ENCODE measurements around the gene HCFC1R1.

HCFC1R1 gene

DNA sequence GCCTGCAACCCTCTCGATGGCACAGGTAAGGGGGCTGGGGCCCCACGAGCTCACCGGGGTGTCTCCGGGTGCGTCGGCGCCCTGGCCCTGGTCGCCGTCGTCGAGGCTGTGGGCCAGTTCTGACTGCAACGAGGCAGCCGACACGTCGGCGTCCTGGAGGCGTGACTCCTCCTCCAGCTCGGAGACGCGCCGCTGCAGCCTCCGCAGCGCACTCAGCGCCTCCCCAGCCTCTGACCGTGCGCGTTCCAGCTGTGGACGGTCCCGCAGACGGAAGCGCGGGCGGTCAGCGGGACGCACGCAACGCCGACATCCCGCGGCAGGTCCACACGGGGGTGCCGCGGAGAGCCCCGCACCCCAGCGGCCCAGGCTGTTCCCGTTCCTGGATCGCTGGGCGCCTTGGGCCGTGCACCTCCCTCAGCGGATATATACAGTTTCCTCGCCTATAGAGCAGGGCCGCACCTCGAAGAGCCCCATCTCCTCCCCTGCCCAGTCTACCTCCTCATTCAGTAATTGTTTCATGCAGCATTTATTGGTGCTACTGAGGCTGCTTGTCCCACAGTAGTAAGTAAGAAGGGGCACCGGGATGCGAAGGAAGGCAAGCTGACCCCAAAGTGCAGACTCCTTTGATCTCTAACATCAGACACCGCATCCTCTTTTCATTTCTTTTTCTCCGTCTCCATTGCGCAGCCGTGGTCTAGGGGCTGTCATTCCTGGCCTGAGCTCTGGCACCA lies 5.9 kb upstream of the HCFC1R1 start:
- peak; percentile 60 for DNase-seq (ENCODE audit: low read depth)
- H3K4me3 ChIP-seq (ENCODE audit: low read length): no peak overlapping the region
- TF ChIP-seq, protein P1, sequence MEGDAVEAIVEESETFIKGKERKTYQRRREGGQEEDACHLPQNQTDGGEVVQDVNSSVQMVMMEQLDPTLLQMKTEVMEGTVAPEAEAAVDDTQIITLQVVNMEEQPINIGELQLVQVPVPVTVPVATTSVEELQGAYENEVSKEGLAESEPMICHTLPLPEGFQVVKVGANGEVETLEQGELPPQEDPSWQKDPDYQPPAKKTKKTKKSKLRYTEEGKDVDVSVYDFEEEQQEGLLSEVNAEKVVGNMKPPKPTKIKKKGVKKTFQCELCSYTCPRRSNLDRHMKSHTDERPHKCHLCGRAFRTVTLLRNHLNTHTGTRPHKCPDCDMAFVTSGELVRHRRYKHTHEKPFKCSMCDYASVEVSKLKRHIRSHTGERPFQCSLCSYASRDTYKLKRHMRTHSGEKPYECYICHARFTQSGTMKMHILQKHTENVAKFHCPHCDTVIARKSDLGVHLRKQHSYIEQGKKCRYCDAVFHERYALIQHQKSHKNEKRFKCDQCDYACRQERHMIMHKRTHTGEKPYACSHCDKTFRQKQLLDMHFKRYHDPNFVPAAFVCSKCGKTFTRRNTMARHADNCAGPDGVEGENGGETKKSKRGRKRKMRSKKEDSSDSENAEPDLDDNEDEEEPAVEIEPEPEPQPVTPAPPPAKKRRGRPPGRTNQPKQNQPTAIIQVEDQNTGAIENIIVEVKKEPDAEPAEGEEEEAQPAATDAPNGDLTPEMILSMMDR (IDR thresholded peaks at IDR 0.05; ENCODE audit: insufficient read depth, low read depth, low read length, missing control alignments): no peak

DNA sequence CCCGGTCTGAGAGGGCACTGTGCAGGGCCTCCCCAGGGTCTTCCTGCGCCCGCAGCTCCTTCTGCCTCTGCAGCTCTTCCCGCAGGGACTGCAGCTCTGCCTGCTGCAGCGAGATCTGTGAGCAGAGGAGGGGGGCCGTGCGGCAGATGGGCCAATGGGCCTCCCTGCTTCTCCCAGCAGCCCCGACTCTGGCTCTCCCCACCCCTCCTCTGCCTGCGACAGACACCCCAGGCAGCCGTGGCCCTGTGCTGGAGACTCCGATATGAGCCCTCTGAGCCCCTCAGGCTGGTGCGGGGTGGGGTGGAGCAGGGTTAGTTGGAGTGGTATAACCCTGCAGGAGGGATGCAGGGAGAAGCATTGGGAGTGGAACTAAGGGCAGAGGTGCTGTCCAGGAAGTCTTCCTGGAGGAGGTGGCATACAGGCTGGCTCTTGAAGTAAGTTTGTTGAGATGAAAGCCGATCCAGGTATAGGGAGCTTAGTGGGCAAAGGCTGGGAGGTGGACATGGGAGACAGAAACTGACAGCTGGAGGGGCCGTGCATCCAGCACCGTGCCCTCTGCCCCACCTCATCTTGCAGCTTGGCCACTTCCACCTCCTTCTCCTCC lies 5.1 kb upstream of the HCFC1R1 start:
- no peak overlapping the region for H3K4me3 ChIP-seq (ENCODE audit: low read length)
- no peak for DNase-seq (ENCODE audit: low read depth)
- TF ChIP-seq, protein P1 (IDR thresholded peaks at IDR 0.05; ENCODE audit: insufficient read depth, low read depth, low read length, missing control alignments): no peak

DNA sequence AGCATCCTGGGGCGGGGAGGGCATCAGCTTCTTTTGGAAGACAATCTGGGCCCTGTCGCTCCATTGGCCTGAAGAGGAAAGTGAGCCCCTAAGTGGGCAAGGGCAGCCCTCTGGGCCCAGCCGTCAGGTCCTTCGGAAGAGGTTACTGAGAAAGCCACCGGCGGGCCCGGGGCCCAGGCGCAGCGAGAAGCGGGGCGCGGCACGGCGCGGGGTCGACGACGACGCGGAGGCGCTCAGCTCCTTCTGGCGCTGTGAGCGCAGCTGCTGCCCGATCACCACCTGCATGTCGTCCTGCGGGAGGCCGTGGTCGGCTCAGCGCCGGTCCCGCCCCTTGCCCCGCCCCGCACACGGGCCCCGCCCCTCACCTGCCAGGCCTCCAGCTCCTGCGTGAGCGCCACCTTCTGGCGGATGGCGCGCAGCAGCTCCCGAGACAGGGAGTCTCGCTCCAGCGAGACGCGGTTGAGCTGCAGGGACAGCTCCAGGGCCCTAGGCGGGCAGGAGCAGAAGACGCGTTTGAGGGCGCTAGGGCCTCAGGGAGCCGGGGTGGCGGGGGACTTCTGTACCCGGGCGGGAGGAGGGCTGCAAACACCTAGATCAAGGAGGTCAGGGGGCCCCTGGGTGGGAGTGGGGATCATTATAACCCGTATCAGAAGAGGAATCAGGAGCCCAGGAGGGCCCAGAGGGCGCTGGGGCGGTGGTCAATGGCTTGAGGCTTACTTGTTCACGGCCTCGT lies 4.4 kb upstream of the HCFC1R1 start:
- H3K4me3 ChIP-seq (ENCODE audit: low read length): no peak overlapping the region
- TF ChIP-seq, protein P1 (IDR thresholded peaks at IDR 0.05; ENCODE audit: insufficient read depth, low read depth, low read length, missing control alignments): peak; percentile 75
- DNase-seq (ENCODE audit: low read depth): peak; percentile 91

DNA sequence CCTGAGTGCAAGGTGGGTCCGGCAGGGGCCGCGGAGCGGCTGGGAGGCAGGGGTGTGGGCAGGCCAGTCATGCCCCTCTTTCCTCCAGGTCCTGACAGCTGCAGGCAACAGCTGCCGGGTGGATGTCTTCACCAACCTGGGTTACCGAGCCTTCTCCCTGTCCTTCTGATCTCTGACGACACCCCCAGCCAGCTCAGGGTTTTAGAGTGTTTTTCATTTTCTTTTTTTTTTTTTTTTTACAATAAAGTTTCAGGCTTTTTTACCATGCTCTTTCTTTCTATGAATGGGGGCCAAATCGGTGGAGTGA lies 3.7 kb upstream of the HCFC1R1 start:
- DNase-seq (ENCODE audit: low read depth): no peak
- no peak overlapping the region for H3K4me3 ChIP-seq (ENCODE audit: low read length)
- TF ChIP-seq, protein P1 (IDR thresholded peaks at IDR 0.05; ENCODE audit: insufficient read depth, low read depth, low read length, missing control alignments): no peak

DNA sequence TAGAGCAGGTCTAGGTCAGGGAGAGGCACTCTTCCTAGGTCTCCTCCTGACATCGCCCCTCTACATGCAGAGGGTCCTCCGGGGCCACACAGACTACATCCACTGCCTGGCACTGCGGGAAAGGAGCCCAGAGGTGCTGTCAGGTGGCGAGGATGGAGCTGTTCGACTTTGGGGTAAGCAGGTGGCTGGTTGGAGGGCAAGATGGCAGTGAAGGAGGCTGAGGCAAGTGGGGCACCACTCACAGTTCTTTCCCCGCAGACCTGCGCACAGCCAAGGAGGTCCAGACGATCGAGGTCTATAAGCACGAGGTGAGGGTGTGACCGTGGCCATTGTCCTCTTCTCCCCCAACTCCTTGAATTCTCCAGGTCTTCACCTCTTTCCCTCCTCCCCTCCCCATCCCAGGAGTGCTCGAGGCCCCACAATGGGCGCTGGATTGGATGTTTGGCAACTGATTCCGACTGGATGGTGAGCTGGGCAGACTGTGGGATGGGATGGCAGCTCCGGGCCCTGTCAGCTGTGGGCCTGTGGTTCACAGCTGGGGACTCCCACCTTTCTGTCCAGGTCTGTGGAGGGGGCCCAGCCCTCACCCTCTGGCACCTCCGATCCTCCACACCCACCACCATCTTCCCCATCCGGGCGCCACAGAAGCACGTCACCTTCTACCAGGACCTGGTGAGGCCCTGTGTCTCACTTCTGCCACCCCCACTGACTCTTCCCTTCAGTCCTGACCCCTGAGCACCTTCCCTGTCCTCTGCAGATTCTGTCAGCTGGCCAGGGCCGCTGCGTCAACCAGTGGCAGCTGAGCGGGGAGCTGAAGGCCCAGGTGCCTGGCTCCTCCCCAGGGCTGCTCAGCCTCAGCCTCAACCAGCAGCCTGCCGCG lies 3.1 kb upstream of the HCFC1R1 start:
- no peak overlapping the region for H3K4me3 ChIP-seq (ENCODE audit: low read length)
- TF ChIP-seq, protein P1 (IDR thresholded peaks at IDR 0.05; ENCODE audit: insufficient read depth, low read depth, low read length, missing control alignments): no peak
- no peak for DNase-seq (ENCODE audit: low read depth)

DNA sequence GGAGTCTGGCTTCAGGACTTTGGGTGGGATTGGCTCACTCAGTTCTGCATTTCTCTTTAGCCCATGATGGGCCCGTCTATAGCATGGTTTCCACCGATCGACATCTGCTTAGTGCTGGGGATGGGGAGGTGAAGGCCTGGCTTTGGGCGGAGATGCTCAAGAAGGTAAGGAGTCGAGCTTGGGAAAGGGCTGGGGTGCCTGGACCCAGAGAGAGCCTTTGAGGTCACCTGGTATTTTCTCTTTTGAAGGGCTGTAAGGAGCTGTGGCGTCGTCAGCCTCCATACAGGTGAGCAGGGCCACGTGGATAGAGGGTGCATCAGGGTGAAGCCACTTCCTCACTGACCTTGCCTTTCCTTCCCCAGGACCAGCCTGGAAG lies 2.2 kb upstream of the HCFC1R1 start:
- H3K4me3 ChIP-seq (ENCODE audit: low read length): no peak overlapping the region
- no peak for DNase-seq (ENCODE audit: low read depth)
- TF ChIP-seq, protein P1 (IDR thresholded peaks at IDR 0.05; ENCODE audit: insufficient read depth, low read depth, low read length, missing control alignments): no peak
